Astrocyte (in vitro differentiated cells and primary cell): ENCODE results near the gene SHTN1.

Source experiments
- EZH2 ChIP-seq: IDR thresholded peaks from 2 replicates; pipeline ENCODE4 v1.6.1; 2012; ENCODE audit warnings: mild to moderate bottlenecking, low read length, inconsistent platforms; ENCODE audit not compliant: insufficient read depth
- TF ChIP-seq, protein P1 (sequence below): IDR thresholded peaks from 2 replicates; pipeline ENCODE4 v1.5.1; 2011; ENCODE audit warnings: low read depth, mild to moderate bottlenecking, inconsistent platforms, low read length, moderate library complexity; ENCODE audit not compliant: insufficient read depth

- TF ChIP-seq, protein P1, sequence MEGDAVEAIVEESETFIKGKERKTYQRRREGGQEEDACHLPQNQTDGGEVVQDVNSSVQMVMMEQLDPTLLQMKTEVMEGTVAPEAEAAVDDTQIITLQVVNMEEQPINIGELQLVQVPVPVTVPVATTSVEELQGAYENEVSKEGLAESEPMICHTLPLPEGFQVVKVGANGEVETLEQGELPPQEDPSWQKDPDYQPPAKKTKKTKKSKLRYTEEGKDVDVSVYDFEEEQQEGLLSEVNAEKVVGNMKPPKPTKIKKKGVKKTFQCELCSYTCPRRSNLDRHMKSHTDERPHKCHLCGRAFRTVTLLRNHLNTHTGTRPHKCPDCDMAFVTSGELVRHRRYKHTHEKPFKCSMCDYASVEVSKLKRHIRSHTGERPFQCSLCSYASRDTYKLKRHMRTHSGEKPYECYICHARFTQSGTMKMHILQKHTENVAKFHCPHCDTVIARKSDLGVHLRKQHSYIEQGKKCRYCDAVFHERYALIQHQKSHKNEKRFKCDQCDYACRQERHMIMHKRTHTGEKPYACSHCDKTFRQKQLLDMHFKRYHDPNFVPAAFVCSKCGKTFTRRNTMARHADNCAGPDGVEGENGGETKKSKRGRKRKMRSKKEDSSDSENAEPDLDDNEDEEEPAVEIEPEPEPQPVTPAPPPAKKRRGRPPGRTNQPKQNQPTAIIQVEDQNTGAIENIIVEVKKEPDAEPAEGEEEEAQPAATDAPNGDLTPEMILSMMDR = no peak
- TF ChIP-seq EZH2 = peak; percentile 5
These were observed 155.5 kb downstream of the SHTN1 start, which contains the start of gene ENO4 for GRCh38 chr10:116849248-116850057.
